ENCODE measurements around the gene CIC. TPM values are rescaled to one million over a fixed set of nuclear protein-coding genes. Genes with fewer than 3 reads are reported as not detected.

CIC gene
- polyA plus RNA-seq, 1 donor (not counting 4 experiments of a cell fraction or from before 2014, with no cell fraction given): 3.1 TPM

GRCh38 chr19:42229855-42230351 is 39.1 kb upstream of the CIC start:
- Histone ChIP-seq H2AFZ (ENCODE audit: control insufficient read depth, low read length) (no peak overlapping the region), H3K9me1 (ENCODE audit: control insufficient read depth, extremely low read depth, insufficient read depth, low read length) (no peaks in the 10 kb centered on the region), H3K27me3 (ENCODE audit: control insufficient read depth, extremely low read depth, insufficient read depth, low read length) (no peaks in the 10 kb centered on the region), H3K79me2 (ENCODE audit: control insufficient read depth, insufficient read depth, low read length) (peaks cover 54% of the 10 kb centered on the region), H3K9me3 (ENCODE audit: control insufficient read depth, low read depth, low read length) (no peaks in the 10 kb centered on the region), H3K4me2 (ENCODE audit: control insufficient read depth, extremely low read depth, insufficient read depth, low read depth, low read length) (no peak overlapping the region), H3K4me1 (ENCODE audit: control insufficient read depth, extremely low read depth, insufficient read depth, low read length) (peaks cover 13% of the 10 kb centered on the region), H3K9ac (ENCODE audit: control insufficient read depth, extremely low read depth, insufficient read depth, low read length) (no peak overlapping the region), H3K27ac (ENCODE audit: control insufficient read depth, insufficient read depth, low read length) (no peak overlapping the region), H4K20me1 (ENCODE audit: control insufficient read depth, extremely low read depth, insufficient read depth, low read length) (peaks cover 21% of the 10 kb centered on the region), H3K4me3 (ENCODE audit: control insufficient read depth in 2 of 3, extremely low read depth in 1 of 3, insufficient read depth in 2 of 3, low read depth in 1 of 3, low read length in 3 of 3) (no peak overlapping the region), H3K36me3 (ENCODE audit: control insufficient read depth in 2 of 2, extremely low read depth in 1 of 2, insufficient read depth in 2 of 2, low read length in 2 of 2) (peaks cover 44 to 47% of the 10 kb centered on the region in 2 experiments)
- TF ChIP-seq CTCF (optimal IDR thresholded peaks at IDR 0.05 in 1 of 3, IDR thresholded peaks at IDR 0.05 in 1 of 3, conservative IDR thresholded peaks at IDR 0.05 in 1 of 3; ENCODE audit: extremely low read depth in 1 of 3, insufficient read depth in 2 of 3, low read length in 3 of 3) (no peak), EZH2 (IDR thresholded peaks at IDR 0.05; ENCODE audit: low read length) (no peak)
- dilution Hi-C loops (cut with MboI; ENCODE audit: extremely low pct_ligation_motif_present, low sequenced_read_pairs): no loop called here
- FAIRE-seq (no peak), DNase-seq (ENCODE audit: low read depth, low spot score) (no peak)

- dilution Hi-C loops (cut with MboI; ENCODE audit: extremely low pct_ligation_motif_present, low sequenced_read_pairs): no loop called here
- Histone ChIP-seq H3K4me3 (ENCODE audit: control insufficient read depth in 2 of 3, extremely low read depth in 1 of 3, insufficient read depth in 2 of 3, low read depth in 1 of 3, low read length in 3 of 3) (no peak overlapping the region), H2AFZ (ENCODE audit: control insufficient read depth, low read length) (no peak overlapping the region), H3K9me1 (ENCODE audit: control insufficient read depth, extremely low read depth, insufficient read depth, low read length) (no peaks in the 10 kb centered on the region), H3K36me3 (ENCODE audit: control insufficient read depth in 2 of 2, extremely low read depth in 1 of 2, insufficient read depth in 2 of 2, low read length in 2 of 2) (peaks cover 43 to 47% of the 10 kb centered on the region in 2 experiments), H4K20me1 (ENCODE audit: control insufficient read depth, extremely low read depth, insufficient read depth, low read length) (peaks cover 21% of the 10 kb centered on the region), H3K9me3 (ENCODE audit: control insufficient read depth, low read depth, low read length) (no peaks in the 10 kb centered on the region), H3K27me3 (ENCODE audit: control insufficient read depth, extremely low read depth, insufficient read depth, low read length) (no peaks in the 10 kb centered on the region), H3K9ac (ENCODE audit: control insufficient read depth, extremely low read depth, insufficient read depth, low read length) (no peak overlapping the region), H3K4me2 (ENCODE audit: control insufficient read depth, extremely low read depth, insufficient read depth, low read depth, low read length) (no peak overlapping the region), H3K4me1 (ENCODE audit: control insufficient read depth, extremely low read depth, insufficient read depth, low read length) (peaks cover 13% of the 10 kb centered on the region), H3K79me2 (ENCODE audit: control insufficient read depth, insufficient read depth, low read length) (peaks cover 47% of the 10 kb centered on the region), H3K27ac (ENCODE audit: control insufficient read depth, insufficient read depth, low read length) (no peak overlapping the region)
- DNase-seq (ENCODE audit: low read depth, low spot score) (no peak), FAIRE-seq (no peak)
- TF ChIP-seq CTCF (optimal IDR thresholded peaks at IDR 0.05 in 1 of 3, IDR thresholded peaks at IDR 0.05 in 1 of 3, conservative IDR thresholded peaks at IDR 0.05 in 1 of 3; ENCODE audit: extremely low read depth in 1 of 3, insufficient read depth in 2 of 3, low read length in 3 of 3) (no peak), EZH2 (IDR thresholded peaks at IDR 0.05; ENCODE audit: low read length) (no peak)
Observed at GRCh38 chr19:42230571-42230970, 38.5 kb upstream of the CIC start.
